ENCODE measurements around the gene SAXO2.

Gene SAXO2

DNA sequence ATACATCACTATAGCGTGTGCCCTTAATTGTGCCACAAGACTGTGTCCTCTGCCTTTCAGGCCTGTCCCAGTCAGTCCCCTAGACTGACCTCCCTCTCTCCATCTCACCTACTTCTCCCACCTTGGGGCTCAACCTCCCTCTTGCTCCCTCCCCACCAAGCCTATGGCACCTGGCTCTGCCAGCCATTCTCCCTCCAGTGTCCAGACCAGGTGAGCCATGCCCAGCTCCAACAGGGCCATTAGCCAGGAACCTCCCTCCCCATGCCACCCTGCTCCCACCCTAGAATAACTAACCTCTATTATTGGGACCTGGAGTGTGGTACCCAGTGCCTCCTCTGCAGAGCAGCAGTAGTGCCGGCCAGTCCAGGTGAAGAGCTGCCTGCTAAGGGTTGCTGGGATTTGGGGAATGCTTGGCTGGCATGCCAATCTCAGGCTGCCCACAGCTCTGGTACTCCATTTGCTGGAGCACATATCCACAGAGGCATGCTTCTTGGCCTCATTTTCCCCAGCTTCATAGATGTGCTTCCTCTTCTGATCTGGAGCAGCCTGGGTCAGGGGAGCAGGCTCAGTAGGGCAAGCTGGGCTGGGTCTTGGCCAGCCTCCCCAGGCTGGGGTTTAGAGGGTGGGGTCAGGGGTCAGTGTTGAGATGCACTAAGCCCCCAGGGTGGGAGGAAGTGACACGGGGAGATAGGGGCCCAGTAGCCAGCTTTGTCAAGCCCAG is 38.8 kb downstream of the SAXO2 start:
- DNase-seq (ENCODE audit: extremely low spot score): no peak
- TF ChIP-seq LEF1 (IDR thresholded peaks at IDR 0.05; ENCODE audit: borderline replicate concordance): no peak
- TF ChIP-seq L3MBTL2 (conservative IDR thresholded peaks at IDR 0.05): no peak
- TF ChIP-seq FOXA1 (IDR thresholded peaks at IDR 0.05): no peak
- no peak for TF ChIP-seq FOXK2 (IDR thresholded peaks at IDR 0.05)
- no peak for TF ChIP-seq SP1 (IDR thresholded peaks at IDR 0.05)
- TF ChIP-seq FOXM1 (IDR thresholded peaks at IDR 0.05; ENCODE audit: borderline replicate concordance): no peak
- TF ChIP-seq HDGF (IDR thresholded peaks at IDR 0.05; ENCODE audit: borderline replicate concordance): no peak
- TF ChIP-seq ARNT (IDR thresholded peaks at IDR 0.05): no peak
- TF ChIP-seq CTBP1 (IDR thresholded peaks at IDR 0.05; ENCODE audit: borderline replicate concordance): no peak
- no peak for TF ChIP-seq ZNF384 (IDR thresholded peaks at IDR 0.05)
- no peak for TF ChIP-seq BHLHE40 (IDR thresholded peaks at IDR 0.05; ENCODE audit: borderline replicate concordance)
- TF ChIP-seq ELF4 (IDR thresholded peaks at IDR 0.05): no peak
- no peak for TF ChIP-seq TARDBP (IDR thresholded peaks at IDR 0.05)
- TF ChIP-seq NFRKB (IDR thresholded peaks at IDR 0.05): no peak
- POLR2A ChIA-PET: no interaction called here
- CTCF ChIA-PET: no interaction called here

DNA sequence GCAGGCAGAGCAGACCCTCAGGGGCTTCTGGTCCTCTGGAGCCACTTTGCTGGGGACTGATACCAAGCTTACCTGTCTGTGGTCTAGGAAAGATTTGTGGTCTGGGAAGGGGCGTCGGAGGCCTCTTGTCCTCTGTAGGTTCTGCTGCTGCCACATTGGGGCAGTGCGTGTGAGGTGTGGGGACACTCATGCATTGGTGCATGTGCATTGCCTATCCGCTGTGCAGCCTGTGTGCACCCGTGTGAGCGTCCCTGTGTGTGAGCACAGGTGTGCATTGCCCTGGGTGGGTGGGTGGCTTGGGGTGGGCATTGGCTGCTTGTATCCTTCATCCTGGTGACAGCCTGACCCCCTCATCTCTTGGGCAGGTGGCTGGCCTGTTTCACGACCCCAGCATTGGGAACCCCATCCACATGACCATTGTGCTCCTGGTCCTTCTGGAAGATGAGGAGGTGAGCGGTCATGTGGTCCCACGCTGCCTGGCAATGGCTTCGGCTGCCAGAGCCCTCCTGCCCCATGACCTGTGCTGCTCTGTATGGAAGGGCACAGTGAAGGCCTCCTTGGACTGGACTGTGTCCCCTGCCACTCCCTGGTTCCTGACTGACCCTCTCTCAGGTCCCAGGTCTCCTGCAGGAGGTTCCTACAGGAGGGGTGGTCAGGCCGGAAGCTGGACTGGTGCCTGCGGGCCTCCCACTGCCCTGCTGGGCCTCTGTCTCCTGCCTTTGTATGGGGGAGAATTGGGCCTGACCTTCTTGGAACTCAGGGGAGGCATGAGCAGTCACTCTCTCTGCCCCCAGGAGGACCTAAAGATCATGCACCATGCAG is 41.5 kb downstream of the SAXO2 start:
- POLR2A ChIA-PET: no interaction called here

DNA sequence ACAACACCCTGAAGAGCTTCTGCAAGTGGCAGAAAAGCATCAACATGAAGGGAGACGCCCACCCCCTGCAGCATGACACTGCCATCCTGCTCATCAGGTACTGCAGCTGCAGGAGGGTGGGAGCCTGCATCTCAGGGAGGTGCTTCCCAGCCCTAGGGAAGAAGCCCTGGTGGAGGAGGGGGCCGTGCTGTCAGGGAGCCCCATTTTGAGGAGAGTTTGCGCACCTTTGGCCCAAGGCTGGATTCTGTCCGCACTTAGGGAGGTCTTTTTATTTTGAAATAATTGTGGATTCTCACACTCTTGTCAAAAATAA is 42.1 kb downstream of the SAXO2 start:
- POLR2A ChIA-PET: no interaction called here
- CTCF ChIA-PET: no interaction called here
- TF ChIP-seq ZNF384 (IDR thresholded peaks at IDR 0.05): no peak
- no peak for DNase-seq (ENCODE audit: extremely low spot score)

More for the DNA sequence above, 41.5 kb downstream of the SAXO2 start:
- CTCF ChIA-PET: no interaction called here
- no peak for TF ChIP-seq TARDBP (IDR thresholded peaks at IDR 0.05)
- DNase-seq (ENCODE audit: extremely low spot score): no peak

DNA sequence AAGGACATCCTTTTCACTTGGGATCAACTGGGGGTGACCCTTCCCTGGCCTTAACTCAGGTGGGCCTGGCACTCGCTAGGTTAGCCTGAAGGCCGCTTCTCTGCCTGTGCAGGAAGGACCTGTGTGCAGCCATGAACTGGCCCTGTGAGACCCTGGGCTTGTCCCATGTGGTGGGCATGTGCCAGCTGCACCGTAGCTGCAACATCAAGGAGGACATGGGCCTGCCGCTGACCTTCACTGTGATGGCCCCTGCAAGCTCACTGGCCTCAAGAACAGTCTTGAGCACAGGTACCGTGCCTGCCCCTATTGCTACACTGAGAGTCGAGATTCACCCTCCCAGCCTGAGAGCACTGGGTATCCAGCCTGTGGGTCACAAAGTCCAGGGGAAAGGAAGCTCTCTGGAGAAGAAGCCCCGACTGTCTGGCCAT is 43.0 kb downstream of the SAXO2 start:
- ChIA-PET CTCF (no interaction called here), POLR2A (no interaction called here)
- no peak for DNase-seq (ENCODE audit: extremely low spot score)
- TF ChIP-seq, protein P1, sequence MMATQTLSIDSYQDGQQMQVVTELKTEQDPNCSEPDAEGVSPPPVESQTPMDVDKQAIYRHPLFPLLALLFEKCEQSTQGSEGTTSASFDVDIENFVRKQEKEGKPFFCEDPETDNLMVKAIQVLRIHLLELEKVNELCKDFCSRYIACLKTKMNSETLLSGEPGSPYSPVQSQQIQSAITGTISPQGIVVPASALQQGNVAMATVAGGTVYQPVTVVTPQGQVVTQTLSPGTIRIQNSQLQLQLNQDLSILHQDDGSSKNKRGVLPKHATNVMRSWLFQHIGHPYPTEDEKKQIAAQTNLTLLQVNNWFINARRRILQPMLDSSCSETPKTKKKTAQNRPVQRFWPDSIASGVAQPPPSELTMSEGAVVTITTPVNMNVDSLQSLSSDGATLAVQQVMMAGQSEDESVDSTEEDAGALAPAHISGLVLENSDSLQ (IDR thresholded peaks at IDR 0.05): no peak
- TF ChIP-seq FOXM1 (IDR thresholded peaks at IDR 0.05; ENCODE audit: borderline replicate concordance) (no peak), ZNF384 (IDR thresholded peaks at IDR 0.05) (no peak), L3MBTL2 (conservative IDR thresholded peaks at IDR 0.05) (no peak), BHLHE40 (IDR thresholded peaks at IDR 0.05; ENCODE audit: borderline replicate concordance) (no peak), NFRKB (IDR thresholded peaks at IDR 0.05) (no peak), SUZ12 (IDR thresholded peaks at IDR 0.05) (no peak)

DNA sequence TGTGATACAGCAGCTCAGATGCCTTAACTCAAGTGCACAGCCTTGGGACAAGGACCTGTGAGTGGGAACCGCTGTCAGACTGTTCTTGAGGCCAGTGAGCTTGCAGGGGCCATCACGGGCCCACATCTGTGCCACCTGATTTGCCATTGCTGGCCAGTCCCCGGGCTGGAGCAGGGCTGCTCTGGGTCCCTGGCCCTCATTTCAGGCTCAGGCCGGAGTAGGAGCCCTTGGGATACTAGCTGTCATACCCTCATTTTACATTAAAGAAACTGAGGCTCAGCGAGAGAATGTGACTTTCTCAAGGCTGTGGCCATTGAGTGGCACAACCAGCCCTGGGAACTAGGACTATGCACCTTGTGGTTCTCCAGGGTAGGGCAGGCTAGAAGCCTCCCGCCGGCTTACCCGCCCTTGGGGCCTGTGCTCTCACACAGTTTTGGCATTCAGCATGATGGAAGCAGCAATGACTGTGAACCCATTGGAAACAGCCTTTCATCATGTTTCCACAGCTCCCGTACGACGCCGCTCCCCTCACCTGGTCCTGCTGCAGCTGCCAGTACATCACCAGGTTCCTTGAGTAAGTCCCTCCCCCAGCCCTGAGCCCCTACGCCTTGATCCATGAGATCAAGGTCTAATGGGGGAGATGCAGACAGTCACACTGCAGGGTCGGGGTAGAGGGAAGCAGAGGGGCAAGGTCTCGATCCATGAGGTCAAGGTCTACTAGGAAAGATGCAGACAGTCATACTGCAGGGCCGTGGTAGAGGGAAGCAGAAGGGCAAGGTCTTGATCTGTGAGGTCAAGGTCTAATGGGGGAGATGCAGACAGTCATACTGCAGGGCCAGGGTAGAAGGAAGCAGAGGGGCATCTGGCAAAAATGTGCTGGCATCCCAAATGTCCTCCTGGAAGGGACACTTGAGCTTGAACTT is 44.4 kb downstream of the SAXO2 start:
- CTCF ChIA-PET: no interaction called here
- TF ChIP-seq, protein P1 (IDR thresholded peaks at IDR 0.05): no peak
- TF ChIP-seq BHLHE40 (IDR thresholded peaks at IDR 0.05; ENCODE audit: borderline replicate concordance) (no peak), L3MBTL2 (conservative IDR thresholded peaks at IDR 0.05) (no peak), NFRKB (IDR thresholded peaks at IDR 0.05) (no peak), SUZ12 (IDR thresholded peaks at IDR 0.05) (no peak), CTBP1 (IDR thresholded peaks at IDR 0.05; ENCODE audit: borderline replicate concordance) (no peak), TARDBP (IDR thresholded peaks at IDR 0.05) (no peak), ARNT (IDR thresholded peaks at IDR 0.05) (no peak), LEF1 (IDR thresholded peaks at IDR 0.05; ENCODE audit: borderline replicate concordance) (no peak), FOXM1 (IDR thresholded peaks at IDR 0.05; ENCODE audit: borderline replicate concordance) (no peak), HDGF (IDR thresholded peaks at IDR 0.05; ENCODE audit: borderline replicate concordance) (no peak)
- no peak for DNase-seq (ENCODE audit: extremely low spot score)
- POLR2A ChIA-PET: no interaction called here

DNA sequence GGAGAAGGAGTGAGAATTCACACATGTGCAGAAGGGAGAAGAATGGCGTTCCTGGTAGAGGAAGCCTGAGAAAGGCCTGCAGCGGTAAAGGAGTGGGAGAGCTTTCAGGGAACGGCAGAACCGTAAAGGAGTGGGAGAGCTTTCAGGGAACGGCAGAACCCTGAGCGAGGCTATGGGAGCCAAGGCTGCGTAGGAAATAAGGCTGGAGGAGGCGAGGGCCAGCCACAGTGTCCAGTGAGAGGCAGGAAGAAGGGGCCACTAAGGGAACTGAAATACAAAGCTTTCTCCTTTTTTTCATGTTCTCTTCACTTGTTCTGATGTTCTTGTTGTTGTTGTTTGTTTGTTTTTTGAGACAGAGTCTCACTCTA is 45.1 kb downstream of the SAXO2 start:
- CTCF ChIA-PET: no interaction called here
- no peak for DNase-seq (ENCODE audit: extremely low spot score)
- no peak for TF ChIP-seq TARDBP (IDR thresholded peaks at IDR 0.05)
- no peak for TF ChIP-seq ELF4 (IDR thresholded peaks at IDR 0.05)
- TF ChIP-seq NFRKB (IDR thresholded peaks at IDR 0.05): no peak
- TF ChIP-seq SP1 (IDR thresholded peaks at IDR 0.05): no peak
- TF ChIP-seq BHLHE40 (IDR thresholded peaks at IDR 0.05; ENCODE audit: borderline replicate concordance): no peak
- TF ChIP-seq HDGF (IDR thresholded peaks at IDR 0.05; ENCODE audit: borderline replicate concordance): no peak
- no peak for TF ChIP-seq FOXK2 (IDR thresholded peaks at IDR 0.05)
- TF ChIP-seq SUZ12 (IDR thresholded peaks at IDR 0.05): no peak
- no peak for TF ChIP-seq CTBP1 (IDR thresholded peaks at IDR 0.05; ENCODE audit: borderline replicate concordance)
- no peak for TF ChIP-seq ARNT (IDR thresholded peaks at IDR 0.05)
- no peak for TF ChIP-seq LEF1 (IDR thresholded peaks at IDR 0.05; ENCODE audit: borderline replicate concordance)
- TF ChIP-seq, protein P1 (IDR thresholded peaks at IDR 0.05): no peak
- POLR2A ChIA-PET: no interaction called here

Measured in HEK293T (cell line).